NCI-H526 (cell line): ENCODE measurements around the gene CELA3A.
"Not testable (repeated sequence)": the region's sequence is repeated elsewhere in the genome, so short reads cannot be mapped to it uniquely, and the experiment has no call there.

Experiments
- DNase-seq, 2 experiments: peaks; one replicate each; lab custom pipeline; 2025; lab: John Stamatoyannopoulos, UW

The CELA3A gene

GRCh38 chr1:22001409-22001808, at the start of gene CELA3A:
CELA3A (plus strand) TSS chr1:22001657; CDS start chr1:22001675, 18 bp downstream.
- no peak for DNase-seq

DNA sequence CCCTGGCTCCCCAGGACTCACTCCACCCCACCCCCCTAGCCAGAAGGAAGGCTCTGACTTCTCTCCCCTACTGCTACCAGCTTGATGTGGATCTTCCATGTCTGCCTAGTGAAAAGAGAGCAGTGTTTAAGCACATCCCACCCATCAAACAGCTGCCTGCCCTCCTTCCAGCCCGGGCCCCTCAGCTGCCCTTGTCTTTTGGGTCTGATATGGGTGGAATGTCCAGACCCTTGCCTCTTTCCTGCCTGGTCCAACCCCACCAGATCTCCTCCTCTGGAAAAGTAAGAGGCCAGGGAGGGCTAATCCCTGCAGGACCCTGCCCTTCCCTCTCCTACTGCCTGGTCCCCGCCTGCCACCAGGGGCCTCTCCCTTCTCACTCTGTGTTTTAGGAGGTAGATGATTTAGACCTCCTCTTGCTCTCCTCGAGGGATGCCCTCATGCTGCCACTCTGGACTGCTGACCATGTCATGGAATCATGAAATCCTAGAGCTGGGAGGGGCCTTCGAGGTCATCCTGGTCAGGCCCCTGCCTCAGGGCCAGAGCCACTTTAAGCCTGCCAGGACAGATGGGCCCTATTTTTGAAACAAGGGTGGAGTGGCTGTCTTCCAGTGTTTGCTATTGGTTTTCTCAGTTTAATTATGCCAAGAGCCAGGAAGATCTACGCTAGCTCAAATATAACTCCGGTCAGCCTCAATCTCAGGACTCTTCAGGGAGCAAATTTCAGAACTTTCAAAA, 48.5 kb upstream of the CELA3A start:
- no peak for DNase-seq

DNA sequence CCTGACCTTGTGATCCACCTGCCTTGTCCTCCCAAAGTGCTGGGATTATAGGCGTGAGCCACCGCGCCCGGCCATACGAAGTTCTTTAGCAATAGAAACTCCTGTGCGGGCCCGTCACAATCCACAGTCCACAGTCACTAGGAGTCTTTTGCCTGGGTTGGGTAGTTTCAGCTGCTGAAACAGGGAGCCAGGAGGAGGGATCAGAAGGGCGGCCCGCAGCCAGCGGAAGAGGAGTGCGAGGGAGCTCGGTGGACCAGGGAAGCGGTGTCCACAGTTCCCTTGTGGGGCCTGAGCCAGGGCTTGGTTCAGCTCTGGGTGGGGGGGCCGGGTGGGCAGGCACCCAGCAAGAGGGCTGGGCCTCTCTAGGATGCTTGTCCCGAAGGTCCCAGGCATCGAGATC, 46.4 kb upstream of the CELA3A start:
- no peak for DNase-seq

DNA sequence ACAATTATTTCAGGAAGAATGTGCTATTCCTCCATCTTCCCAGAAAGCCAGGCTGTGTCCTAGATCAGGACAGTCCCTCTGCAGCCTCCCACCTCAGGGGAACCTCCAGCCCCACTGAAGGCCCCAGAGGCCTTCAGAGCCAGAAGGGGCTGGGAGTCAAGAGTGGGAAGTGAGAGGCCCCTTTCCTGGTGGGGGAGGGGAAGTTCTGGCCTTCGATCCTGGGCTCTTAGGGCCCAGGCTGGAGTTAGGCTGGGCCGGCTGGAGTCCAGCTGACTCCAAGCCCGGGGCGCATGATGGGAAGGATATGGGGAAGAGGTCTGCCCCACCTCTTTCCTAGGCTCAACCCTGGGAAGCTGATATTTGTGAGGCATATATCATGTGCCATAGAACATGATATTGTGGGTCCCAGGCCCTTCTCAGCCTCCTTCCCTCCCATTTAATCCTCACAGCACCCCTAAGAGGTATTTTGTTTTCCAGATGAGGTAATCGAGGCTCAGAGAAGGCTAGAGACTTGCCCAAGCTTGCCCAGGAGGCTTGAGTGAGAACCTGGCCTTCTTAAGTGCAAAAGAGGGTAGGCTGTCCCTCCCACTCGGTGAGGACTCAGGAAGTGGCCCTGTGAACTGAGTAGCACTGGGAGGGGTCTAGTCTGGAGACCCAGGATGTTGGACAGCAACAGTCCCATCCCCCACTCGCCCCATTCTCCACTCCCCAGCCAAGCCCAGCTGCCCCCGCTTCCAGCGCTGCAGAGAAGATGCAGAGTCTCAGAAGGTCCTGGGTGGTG, 45.8 kb upstream of the CELA3A start:
- DNase-seq = no peak

DNA sequence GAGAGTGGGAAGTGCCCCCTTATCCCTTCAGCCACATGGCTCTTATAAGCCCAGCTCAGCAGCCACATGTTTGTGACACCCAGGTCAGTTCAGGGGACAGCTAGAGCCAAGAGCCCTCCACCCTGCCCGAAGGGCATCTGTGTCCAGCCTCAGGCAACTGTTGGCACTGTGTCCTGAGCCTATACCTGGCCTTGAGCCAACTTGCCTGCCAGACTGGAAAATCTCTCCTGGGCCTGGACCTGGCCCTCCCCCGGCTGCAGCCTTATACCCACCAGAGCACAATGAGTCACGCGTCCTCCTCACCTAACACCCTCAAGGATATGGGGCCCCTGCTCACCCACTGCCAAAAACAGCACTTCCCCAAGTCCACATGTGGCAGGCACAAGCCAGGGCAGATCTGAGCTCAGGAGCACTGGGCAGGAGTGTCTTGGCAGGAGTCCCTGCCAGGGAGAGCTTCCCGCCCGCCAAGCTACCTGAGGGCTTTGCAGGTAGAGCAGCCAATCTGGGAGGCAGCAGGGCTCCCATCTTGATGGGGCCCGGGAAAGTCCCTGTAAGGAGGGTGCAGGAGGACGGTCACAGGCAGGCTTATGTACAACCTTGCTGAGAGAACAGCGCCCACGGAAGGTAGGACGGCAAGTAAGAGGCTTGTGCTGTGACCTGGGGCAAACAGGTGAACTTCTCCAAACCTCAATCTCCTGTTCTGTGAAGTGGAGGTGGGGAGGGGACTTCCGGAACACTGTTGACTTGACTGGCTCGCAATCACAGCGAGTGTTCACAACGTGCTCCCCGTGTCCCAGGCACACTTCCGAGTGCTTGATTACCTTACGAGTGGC, 44.5 kb upstream of the CELA3A start:
- DNase-seq = no peak

- DNase-seq = no peak
These were observed 40.1 kb upstream of the CELA3A start for GRCh38 chr1:21961337-21961736.

- no peak for DNase-seq
These were observed 39.7 kb upstream of the CELA3A start for GRCh38 chr1:21961799-21962198.

- DNase-seq = peak; percentile 28 to 53
These were observed 37.8 kb upstream of the CELA3A start for GRCh38 chr1:21963477-21964217.

DNA sequence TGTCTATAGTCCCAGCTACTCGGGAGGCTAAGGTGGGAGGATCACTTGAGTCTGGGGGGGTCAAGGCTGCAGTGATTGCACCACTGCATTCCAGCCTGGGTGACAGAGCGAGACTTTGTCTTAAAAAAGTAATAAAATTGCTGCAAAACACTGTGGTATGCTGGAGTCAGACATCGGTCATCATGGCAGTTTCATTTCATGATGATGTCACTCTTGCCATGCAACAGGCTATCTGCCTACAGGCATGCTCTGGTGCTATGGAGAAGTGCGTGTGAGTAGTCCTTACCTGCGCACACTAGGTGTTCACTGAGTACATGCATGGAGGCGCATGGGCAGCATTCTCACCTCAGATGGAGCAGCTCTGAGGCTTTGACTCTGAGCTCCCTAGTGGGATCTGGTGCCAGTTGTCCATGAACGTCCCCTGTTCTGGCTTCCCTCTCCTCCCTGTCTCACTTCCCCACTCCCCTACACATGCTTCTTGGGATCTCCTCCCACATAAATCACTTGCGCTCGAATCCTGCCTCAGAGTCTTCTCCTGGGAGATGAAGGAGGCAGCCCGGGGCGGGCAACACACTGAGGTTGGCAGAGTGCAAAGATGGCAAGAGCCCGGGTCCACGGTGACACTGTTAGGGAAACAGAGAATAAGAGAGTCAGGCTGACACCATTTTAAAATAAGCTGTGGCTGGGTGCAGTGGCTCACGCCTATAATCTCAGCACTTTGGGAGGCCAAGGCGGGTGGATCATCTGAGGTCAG, 35.0 kb upstream of the CELA3A start:
- no peak for DNase-seq

GRCh38 chr1:21967216-21967615, 34.2 kb upstream of the CELA3A start:
- not testable (repeated sequence) for DNase-seq

DNA sequence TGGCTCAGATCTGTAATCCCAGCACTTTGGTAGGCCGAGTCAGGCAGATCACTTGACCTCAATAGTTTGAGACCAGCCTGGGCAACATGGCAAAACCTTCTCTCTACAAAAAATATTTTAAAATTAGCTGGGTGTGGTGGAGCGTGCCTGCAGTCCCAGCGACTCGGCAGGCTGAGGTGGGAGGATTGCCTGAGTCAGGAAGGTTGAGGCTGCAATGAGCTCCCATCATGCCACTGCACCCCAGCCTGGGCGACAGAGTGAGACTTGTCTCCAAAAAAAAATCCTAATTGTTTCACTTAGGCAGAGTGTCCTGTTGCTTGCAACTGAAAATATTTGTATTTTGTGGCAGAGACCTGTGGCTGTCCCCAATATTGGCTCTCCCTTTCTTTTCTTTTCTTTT, 32.4 kb upstream of the CELA3A start:
- DNase-seq = not testable (repeated sequence)

- DNase-seq = not testable (repeated sequence)
These were observed 30.9 kb upstream of the CELA3A start for GRCh38 chr1:21970523-21970922.

DNA sequence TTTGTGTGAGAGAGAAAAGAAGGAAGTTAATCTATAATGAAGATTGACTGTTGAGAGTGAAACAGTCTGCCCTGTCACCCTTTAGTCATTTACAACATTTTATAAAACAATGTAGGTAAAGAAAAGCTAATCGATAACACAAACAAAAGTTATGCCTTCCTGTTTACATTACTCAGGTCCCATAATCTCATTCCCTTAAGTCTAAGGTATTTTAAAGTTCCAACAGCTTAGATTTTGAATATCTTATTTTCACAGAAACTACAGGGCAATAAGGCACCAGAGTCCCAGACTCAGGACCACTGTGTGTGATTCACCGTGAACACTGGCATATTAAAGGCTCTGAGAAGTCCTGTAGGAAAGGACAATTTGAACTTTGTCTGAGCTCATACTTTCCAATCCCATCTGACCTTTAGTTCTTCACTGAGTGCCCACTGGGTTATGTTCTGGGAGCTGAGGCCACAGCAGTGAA, 28.4 kb upstream of the CELA3A start:
- DNase-seq = not testable (repeated sequence)

- DNase-seq = not testable (repeated sequence)
These were observed 27.5 kb upstream of the CELA3A start for GRCh38 chr1:21973948-21974347.

DNA sequence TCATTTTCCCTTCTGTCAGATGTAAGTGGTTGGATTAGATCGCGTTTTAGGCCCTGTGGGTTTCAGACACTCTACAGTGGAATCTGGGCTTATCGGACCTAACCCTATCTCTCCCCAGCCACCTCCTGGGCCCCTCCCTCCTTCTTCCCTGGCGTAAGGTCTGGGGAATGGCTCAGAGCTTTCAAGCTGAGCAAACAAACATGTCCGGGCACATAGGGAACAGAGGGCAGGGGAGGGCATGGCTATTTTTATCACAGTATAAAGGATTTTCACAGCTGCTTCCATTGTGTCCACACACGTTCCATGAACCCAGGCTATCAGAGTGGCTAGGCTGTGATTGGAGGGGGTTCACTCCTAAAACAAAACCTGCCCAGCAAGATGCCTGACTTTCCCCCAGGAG, 26.8 kb upstream of the CELA3A start:
- peak in 1 of 2 experiments; percentile 40 for DNase-seq

GRCh38 chr1:21975296-21975695, 26.2 kb upstream of the CELA3A start:
- not testable (repeated sequence) for DNase-seq

DNA sequence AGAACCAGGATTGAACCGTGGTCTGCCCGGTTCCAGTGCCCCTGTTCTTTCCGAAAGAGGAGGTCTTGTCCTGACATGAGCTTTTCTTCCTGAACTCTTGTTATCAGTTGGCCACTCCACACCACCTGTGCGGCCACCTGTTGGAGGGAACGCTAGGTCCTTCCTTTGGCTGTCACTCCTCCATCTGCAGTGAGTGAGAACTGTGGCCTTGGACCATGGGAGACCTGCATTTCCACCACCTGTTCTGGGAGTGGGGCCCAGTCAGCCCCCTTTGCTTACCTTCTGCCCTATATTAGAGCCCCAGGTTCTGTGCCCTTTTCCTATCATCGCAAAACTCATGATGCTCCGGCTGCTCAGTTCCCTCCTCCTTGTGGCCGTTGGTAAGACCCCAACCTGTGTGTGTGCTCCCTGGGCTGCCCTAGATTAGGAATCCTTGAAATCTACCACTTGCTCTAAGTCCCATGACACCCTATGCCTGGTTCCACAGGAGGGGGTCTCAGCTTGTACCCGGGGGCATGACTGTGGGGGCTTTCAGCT, 24.7 kb upstream of the CELA3A start, which contains the start of gene CELA3B:
CELA3B (plus strand) TSS at position 320 of the 537 bp plus-strand sequence; CDS start at position 338, 18 bp downstream.
- not testable (repeated sequence) for DNase-seq

DNA sequence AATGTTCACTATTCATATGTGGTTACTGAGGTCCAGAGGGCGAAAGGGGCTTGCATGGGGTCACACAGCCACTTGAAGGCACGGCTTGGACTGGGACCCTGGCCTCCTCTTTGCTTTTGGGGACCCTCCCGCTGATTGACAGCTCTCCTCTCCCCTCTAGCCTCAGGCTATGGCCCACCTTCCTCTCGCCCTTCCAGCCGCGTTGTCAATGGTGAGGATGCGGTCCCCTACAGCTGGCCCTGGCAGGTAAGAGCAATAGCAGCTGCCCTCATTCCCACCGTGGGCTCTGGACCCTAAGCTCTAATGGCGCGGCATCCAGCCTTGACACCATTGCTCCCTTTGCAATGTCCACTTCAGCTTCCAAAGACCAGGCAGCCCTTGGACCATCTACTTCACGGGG, 23.2 kb upstream of the CELA3A start:
- DNase-seq = not testable (repeated sequence)

DNA sequence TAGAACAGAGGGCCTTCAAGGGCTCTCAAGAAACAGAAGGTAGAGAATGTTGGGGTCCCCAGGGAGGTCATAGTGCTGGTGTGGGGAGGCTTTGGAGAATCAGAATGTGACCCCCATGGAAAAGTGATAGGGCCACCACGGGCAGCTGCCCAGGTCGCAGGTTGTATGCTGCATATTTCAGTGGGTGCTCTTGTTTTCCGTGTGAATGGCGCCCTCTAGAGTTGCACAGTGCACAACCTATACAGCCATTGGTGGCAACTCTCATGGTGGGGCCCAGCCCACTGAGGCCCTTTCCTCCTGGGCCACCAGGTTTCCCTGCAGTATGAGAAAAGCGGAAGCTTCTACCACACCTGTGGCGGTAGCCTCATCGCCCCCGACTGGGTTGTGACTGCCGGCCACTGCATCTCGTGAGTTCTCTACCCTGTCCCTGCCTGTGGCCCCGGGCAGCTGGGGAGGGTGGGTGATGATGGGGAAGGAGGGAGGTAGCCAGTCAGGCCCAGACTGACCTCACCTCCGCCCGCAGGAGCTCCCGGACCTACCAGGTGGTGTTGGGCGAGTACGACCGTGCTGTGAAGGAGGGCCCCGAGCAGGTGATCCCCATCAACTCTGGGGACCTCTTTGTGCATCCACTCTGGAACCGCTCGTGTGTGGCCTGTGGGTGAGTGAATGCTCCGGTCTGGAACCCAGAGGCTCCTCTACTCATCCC, 20.8 kb upstream of the CELA3A start:
- DNase-seq = peak in 1 of 2 experiments; percentile 27

- not testable (repeated sequence) for DNase-seq
These were observed 20.2 kb upstream of the CELA3A start for GRCh38 chr1:21981253-21981652.
